ENCODE data around the gene IL2RA.

IL2RA gene

DNA sequence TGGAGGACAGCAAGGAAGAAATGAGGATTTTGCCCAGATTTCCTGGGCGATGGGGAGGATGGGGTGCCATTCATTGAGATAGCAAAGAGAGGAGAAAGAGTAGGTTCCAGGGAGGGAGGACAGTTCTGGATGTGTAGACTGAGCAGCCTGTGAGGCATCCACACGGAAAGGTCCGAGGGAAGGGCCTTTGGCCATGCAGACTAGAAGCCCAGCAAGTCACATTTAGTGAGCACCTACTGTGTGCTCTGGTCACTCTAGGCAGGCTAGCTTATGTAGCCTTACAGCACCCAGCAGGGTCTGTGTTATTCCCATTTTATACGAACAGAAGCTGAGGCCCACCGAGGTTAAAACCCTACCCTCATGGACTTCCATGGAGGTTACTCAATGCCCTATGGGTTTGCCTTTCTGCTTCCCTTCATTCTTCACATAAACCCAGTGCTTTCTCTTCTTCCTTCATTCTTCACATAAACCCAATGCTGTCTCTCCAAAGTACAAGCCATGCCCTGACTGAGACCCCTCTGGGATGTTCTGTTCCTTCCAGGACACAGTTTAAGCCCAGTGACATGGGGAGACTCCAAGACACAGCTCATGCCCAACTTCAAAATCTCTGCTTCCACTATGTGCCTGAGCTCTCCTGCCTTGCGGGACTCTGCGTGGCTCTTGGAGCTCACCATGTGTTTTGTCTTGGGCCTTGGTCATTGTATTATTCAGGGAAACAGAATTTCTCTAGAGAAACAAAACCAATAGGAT, 13.7 kb downstream of the IL2RA start:
- Histone ChIP-seq H4K91ac (ENCODE audit: low read depth, low read length, poor library complexity) (no peak overlapping the region), H3K18ac (ENCODE audit: low read length) (no peak overlapping the region), H3K4ac (ENCODE audit: low read length) (no peak overlapping the region), H3K14ac (ENCODE audit: low read length) (no peak overlapping the region), H3K9ac (ENCODE audit: low read depth, low read length, poor library complexity) (no peak overlapping the region), H3K27ac (replicated peaks; ENCODE audit: low read length) (no peak overlapping the region), H3K4me2 (ENCODE audit: insufficient read depth, low read length, poor library complexity, severe bottlenecking) (no peak overlapping the region), H2BK12ac (ENCODE audit: low read length) (no peak overlapping the region), H3K4me1 (ENCODE audit: control insufficient read depth in 2 of 2, insufficient read depth in 1 of 2, low read depth in 1 of 2, low read length in 2 of 2) (peaks cover 0 to 4% of the 10 kb centered on the region in 2 donors), H4K8ac (ENCODE audit: low read depth, low read length) (no peak overlapping the region), H2BK5ac (ENCODE audit: low read length) (no peak overlapping the region), H3K79me1 (ENCODE audit: low read depth, low read length) (no peaks in the 10 kb centered on the region), H2AFZ (ENCODE audit: low read length) (no peak overlapping the region), H3K23ac (ENCODE audit: low read depth, low read length, poor library complexity) (no peak overlapping the region), H3K27me3 (ENCODE audit: control insufficient read depth in 3 of 3, insufficient read depth in 3 of 3, low read depth in 1 of 3, low read length in 3 of 3) (peaks cover 0 to 16% (median 0%) of the 10 kb centered on the region in 3 experiments), H3K9me3 (replicated peaks in 1 of 2; ENCODE audit: control insufficient read depth in 2 of 2, insufficient read depth in 1 of 2, low read depth in 1 of 2, low read length in 2 of 2) (peaks cover 0 to 3% of the 10 kb centered on the region in 2 donors), H2BK120ac (ENCODE audit: low read depth, low read length) (no peak overlapping the region), H2AK5ac (ENCODE audit: low read depth, low read length) (no peak overlapping the region), H2BK15ac (ENCODE audit: low read length) (no peak overlapping the region), H3K36me3 (replicated peaks in 1 of 2; ENCODE audit: control insufficient read depth in 2 of 2, insufficient read depth in 2 of 2, low read length in 2 of 2) (no peaks in the 10 kb centered on the region), H3K4me3 (ENCODE audit: low read length in 2 of 2) (no peak overlapping the region)
- no peak for DNase-seq (ENCODE audit: low spot score)
- WGBS, 2 donors (ENCODE audit: extremely low coverage in 2 of 2, insufficient read length in 2 of 2, insufficient replicate concordance in 1 of 2) = no CpG with 5 or more reads among the region's 7 CpGs

DNA sequence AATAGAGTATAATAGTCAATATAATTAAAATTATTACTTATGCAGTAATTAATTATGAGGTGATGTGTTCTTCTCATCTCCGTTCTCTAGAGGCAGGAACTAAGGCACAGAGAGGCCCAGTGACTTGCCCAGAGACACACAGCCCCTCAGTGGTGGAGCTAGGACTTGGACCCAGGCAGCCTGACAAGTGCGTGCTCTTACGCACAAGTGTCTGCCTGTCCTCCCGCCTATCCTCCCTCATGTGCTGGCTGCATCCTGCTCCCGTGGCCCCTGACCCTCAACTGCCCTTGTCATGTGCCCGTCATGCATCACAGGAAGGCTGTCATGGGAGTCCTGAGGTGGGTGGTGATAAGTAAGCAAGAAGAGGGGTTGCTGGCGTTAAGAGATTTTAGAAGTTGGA, 14.3 kb downstream of the IL2RA start:
- no peak overlapping the region for H3K4me2 ChIP-seq (ENCODE audit: insufficient read depth, low read length, poor library complexity, severe bottlenecking)
- H2AFZ ChIP-seq (ENCODE audit: low read length) = no peak overlapping the region
- H3K9ac ChIP-seq (ENCODE audit: low read depth, low read length, poor library complexity) = peak overlapping the region; percentile 33
- peak overlapping the region; percentile 41 for H3K18ac ChIP-seq (ENCODE audit: low read length)
- no peaks in the 10 kb centered on the region for H3K36me3 ChIP-seq (replicated peaks in 1 of 2; ENCODE audit: control insufficient read depth in 2 of 2, insufficient read depth in 2 of 2, low read length in 2 of 2)
- no peak overlapping the region for H2BK15ac ChIP-seq (ENCODE audit: low read length)
- H3K23ac ChIP-seq (ENCODE audit: low read depth, low read length, poor library complexity) = no peak overlapping the region
- peaks cover 0 to 3% of the 10 kb centered on the region in 2 donors for H3K9me3 ChIP-seq (replicated peaks in 1 of 2; ENCODE audit: control insufficient read depth in 2 of 2, insufficient read depth in 1 of 2, low read depth in 1 of 2, low read length in 2 of 2)
- WGBS, 2 donors (ENCODE audit: extremely low coverage in 2 of 2, insufficient read length in 2 of 2, insufficient replicate concordance in 1 of 2) = no CpG with 5 or more reads among the region's 7 CpGs
- peak overlapping the region; percentile 54 for H3K4ac ChIP-seq (ENCODE audit: low read length)
- H3K27me3 ChIP-seq (ENCODE audit: control insufficient read depth in 3 of 3, insufficient read depth in 3 of 3, low read depth in 1 of 3, low read length in 3 of 3) = peaks cover 0 to 16% (median 0%) of the 10 kb centered on the region in 3 experiments
- H2BK5ac ChIP-seq (ENCODE audit: low read length) = no peak overlapping the region
- peaks cover 0 to 4% of the 10 kb centered on the region in 2 donors for H3K4me1 ChIP-seq (ENCODE audit: control insufficient read depth in 2 of 2, insufficient read depth in 1 of 2, low read depth in 1 of 2, low read length in 2 of 2)
- H4K8ac ChIP-seq (ENCODE audit: low read depth, low read length) = no peak overlapping the region
- no peak overlapping the region for H3K4me3 ChIP-seq (ENCODE audit: low read length in 2 of 2)
- no peaks in the 10 kb centered on the region for H3K79me1 ChIP-seq (ENCODE audit: low read depth, low read length)
- no peak overlapping the region for H3K27ac ChIP-seq (replicated peaks; ENCODE audit: low read length)
- no peak overlapping the region for H2BK120ac ChIP-seq (ENCODE audit: low read depth, low read length)
- H3K14ac ChIP-seq (ENCODE audit: low read length) = no peak overlapping the region
- no peak overlapping the region for H2AK5ac ChIP-seq (ENCODE audit: low read depth, low read length)
- H2BK12ac ChIP-seq (ENCODE audit: low read length) = peak overlapping the region; percentile 69
- DNase-seq (ENCODE audit: low spot score) = no peak
- H4K91ac ChIP-seq (ENCODE audit: low read depth, low read length, poor library complexity) = no peak overlapping the region

DNA sequence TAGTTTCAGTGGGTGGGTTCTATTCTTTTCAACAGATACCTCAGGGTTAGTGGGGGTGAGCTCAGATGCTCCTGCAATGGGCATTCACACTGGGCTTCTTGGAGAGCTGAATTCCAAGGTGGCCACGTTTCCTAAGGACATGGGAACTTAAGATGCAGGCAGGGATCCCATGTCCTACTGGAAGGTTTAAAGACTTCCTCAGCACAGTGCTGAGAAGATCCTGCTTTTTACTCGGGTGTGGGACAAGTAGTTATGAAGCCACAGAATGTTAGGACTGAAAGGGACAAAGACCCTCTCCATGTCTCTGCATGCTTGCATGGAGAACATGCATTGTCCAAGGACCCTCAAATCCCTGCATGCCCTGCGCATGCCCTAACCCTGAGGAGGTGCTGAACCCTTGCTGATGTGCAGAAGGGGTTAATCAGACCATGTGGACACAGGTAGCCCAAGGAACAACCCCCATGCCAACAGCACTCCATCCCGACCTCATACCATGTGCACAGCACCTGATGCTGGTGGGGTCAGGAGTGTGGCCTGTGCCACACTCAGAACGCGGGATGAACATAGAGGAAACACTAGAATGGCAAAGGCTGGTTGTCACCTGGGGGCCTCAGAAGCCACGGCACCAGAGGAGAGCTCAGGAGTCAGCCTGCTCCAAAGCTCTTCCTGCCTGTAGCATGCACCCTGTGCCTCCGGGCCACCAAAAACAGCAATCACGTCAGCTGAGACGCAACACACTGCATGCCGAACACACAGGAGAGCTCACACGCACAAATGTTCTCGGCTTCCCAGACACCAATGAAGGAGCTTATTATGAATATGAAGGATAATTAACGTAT, 15.2 kb downstream of the IL2RA start:
- whole genome bisulfite sequencing, 2 donors (ENCODE audit: extremely low coverage in 2 of 2, insufficient read length in 2 of 2, insufficient replicate concordance in 1 of 2) = no CpG with 5 or more reads among the region's 14 CpGs
- Histone ChIP-seq H3K4me1 (ENCODE audit: control insufficient read depth in 2 of 2, insufficient read depth in 1 of 2, low read depth in 1 of 2, low read length in 2 of 2) (peaks cover 0 to 4% of the 10 kb centered on the region in 2 donors), H3K4me2 (ENCODE audit: insufficient read depth, low read length, poor library complexity, severe bottlenecking) (no peak overlapping the region), H2BK120ac (ENCODE audit: low read depth, low read length) (peak overlapping the region; percentile 56), H4K91ac (ENCODE audit: low read depth, low read length, poor library complexity) (no peak overlapping the region), H3K27me3 (ENCODE audit: control insufficient read depth in 3 of 3, insufficient read depth in 3 of 3, low read depth in 1 of 3, low read length in 3 of 3) (peaks cover 0 to 16% (median 0%) of the 10 kb centered on the region in 3 experiments), H2BK5ac (ENCODE audit: low read length) (no peak overlapping the region), H2AK5ac (ENCODE audit: low read depth, low read length) (no peak overlapping the region), H2AFZ (ENCODE audit: low read length) (no peak overlapping the region), H2BK12ac (ENCODE audit: low read length) (peak overlapping the region; percentile 86), H2BK15ac (ENCODE audit: low read length) (no peak overlapping the region), H3K14ac (ENCODE audit: low read length) (peak overlapping the region; percentile 75), H3K18ac (ENCODE audit: low read length) (peak overlapping the region; percentile 77), H3K4me3 (ENCODE audit: low read length in 2 of 2) (no peak overlapping the region), H3K9me3 (replicated peaks in 1 of 2; ENCODE audit: control insufficient read depth in 2 of 2, insufficient read depth in 1 of 2, low read depth in 1 of 2, low read length in 2 of 2) (peaks cover 0 to 3% of the 10 kb centered on the region in 2 donors), H3K79me1 (ENCODE audit: low read depth, low read length) (no peaks in the 10 kb centered on the region), H3K9ac (ENCODE audit: low read depth, low read length, poor library complexity) (no peak overlapping the region), H4K8ac (ENCODE audit: low read depth, low read length) (peak overlapping the region; percentile 45), H3K36me3 (replicated peaks in 1 of 2; ENCODE audit: control insufficient read depth in 2 of 2, insufficient read depth in 2 of 2, low read length in 2 of 2) (no peaks in the 10 kb centered on the region), H3K23ac (ENCODE audit: low read depth, low read length, poor library complexity) (peak overlapping the region; percentile 58), H3K27ac (replicated peaks; ENCODE audit: low read length) (no peak overlapping the region), H3K4ac (ENCODE audit: low read length) (peak overlapping the region; percentile 14)
- no peak for DNase-seq (ENCODE audit: low spot score)
